ENCODE results near the gene TXNDC5. TPM values are rescaled to one million over a fixed set of nuclear protein-coding genes. Genes with fewer than 3 reads are reported as not detected.

TXNDC5 gene
- polyA plus RNA-seq, 3 donors, result 12.6 to 33.5 (median 21.2) TPM

- Histone ChIP-seq H3K36me3 (replicated peaks in 1 of 2; ENCODE audit: control insufficient read depth in 1 of 2, insufficient read depth in 2 of 2, low read length in 2 of 2) (no peaks in the 10 kb centered on the region), H3K9ac (ENCODE audit: insufficient read depth, low read length, poor library complexity, severe bottlenecking) (no peak overlapping the region), H3K4me2 (replicated peaks; ENCODE audit: extremely low read depth, low read length, poor library complexity, severe bottlenecking) (no peak overlapping the region), H2AFZ (ENCODE audit: insufficient read depth, low read depth, low read length, poor library complexity, severe bottlenecking) (no peak overlapping the region), H3K27ac (ENCODE audit: low read depth in 1 of 2, low read length in 2 of 2) (no peak overlapping the region), H3K4me3 (replicated peaks in 1 of 3; ENCODE audit: low read depth in 2 of 3, low read length in 3 of 3) (no peak overlapping the region), H3K4me1 (ENCODE audit: control insufficient read depth in 1 of 2, insufficient read depth in 2 of 2, low read length in 2 of 2) (peaks cover 7% of the 10 kb centered on the region in 2 donors), H3K27me3 (ENCODE audit: control insufficient read depth in 2 of 2, insufficient read depth in 2 of 2, low read length in 2 of 2) (no peaks in the 10 kb centered on the region), H3K9me3 (replicated peaks in 1 of 2; ENCODE audit: control insufficient read depth in 1 of 2, insufficient read depth in 1 of 2, low read length in 2 of 2) (no peaks in the 10 kb centered on the region), H3K79me2 (ENCODE audit: insufficient read depth, low read length) (no peaks in the 10 kb centered on the region), H4K20me1 (ENCODE audit: insufficient read depth, low read length) (no peaks in the 10 kb centered on the region)
- TF ChIP-seq CTCF (IDR thresholded peaks at IDR 0.05), result no peak
- DNase-seq, result no peak
- H3K36me3 Mint-ChIP-seq, result no peaks in the 10 kb centered on the region
- H3K4me1 Mint-ChIP-seq, result peaks cover 5% of the 10 kb centered on the region
- intact Hi-C loops (cut with micrococcal nuclease), result no loop called here
- peaks cover 0 to 2% (median 0%) of the 10 kb centered on the region in 7 donors for H3K9me3 Mint-ChIP-seq
- peaks cover 0 to 2% (median 0%) of the 10 kb centered on the region in 3 donors for H3K27me3 Mint-ChIP-seq (ENCODE audit: low read depth in 3 of 3)
- WGBS (ENCODE audit: insufficient coverage), result no CpG with 5 or more reads among the region's 3 CpGs
- H3K27ac Mint-ChIP-seq, result no peak overlapping the region
- no peak overlapping the region for H3K4me3 Mint-ChIP-seq
These were observed 23.2 kb upstream of the TXNDC5 start for GRCh38 chr6:7933794-7934193.

DNA sequence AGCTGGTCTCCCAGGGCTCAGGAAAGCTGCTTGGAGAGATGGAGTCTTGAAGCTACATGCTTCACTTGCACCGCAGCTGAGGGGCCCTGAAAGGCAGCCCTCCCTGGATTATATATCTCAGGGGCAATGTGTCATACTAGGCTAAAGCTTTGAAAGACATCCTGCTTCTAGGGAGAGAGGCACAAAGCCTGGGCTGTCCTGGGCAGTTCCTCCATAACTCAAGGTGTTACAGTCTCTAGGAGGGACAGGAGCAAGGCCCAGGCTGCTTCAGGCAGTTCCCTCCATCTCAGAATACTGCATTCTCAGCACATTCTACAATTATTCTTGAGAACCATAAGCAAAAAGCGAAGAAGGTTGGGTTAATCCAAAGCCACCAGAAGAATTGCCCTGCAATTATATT, 22.0 kb upstream of the TXNDC5 start:
- Mint-ChIP-seq H3K27ac (no peak overlapping the region), H3K27me3 (ENCODE audit: low read depth in 3 of 3) (peaks cover 0 to 2% (median 0%) of the 10 kb centered on the region in 3 donors), H3K9me3 (peaks cover 0 to 2% (median 0%) of the 10 kb centered on the region in 7 donors), H3K36me3 (no peaks in the 10 kb centered on the region), H3K4me1 (no peaks in the 10 kb centered on the region), H3K4me3 (no peak overlapping the region)
- Histone ChIP-seq H3K4me3 (replicated peaks in 1 of 3; ENCODE audit: low read depth in 2 of 3, low read length in 3 of 3) (no peak overlapping the region), H4K20me1 (ENCODE audit: insufficient read depth, low read length) (no peaks in the 10 kb centered on the region), H3K9me3 (replicated peaks in 1 of 2; ENCODE audit: control insufficient read depth in 1 of 2, insufficient read depth in 1 of 2, low read length in 2 of 2) (no peaks in the 10 kb centered on the region), H2AFZ (ENCODE audit: insufficient read depth, low read depth, low read length, poor library complexity, severe bottlenecking) (no peak overlapping the region), H3K79me2 (ENCODE audit: insufficient read depth, low read length) (no peaks in the 10 kb centered on the region), H3K4me1 (ENCODE audit: control insufficient read depth in 1 of 2, insufficient read depth in 2 of 2, low read length in 2 of 2) (no peaks in the 10 kb centered on the region), H3K27ac (ENCODE audit: low read depth in 1 of 2, low read length in 2 of 2) (no peak overlapping the region), H3K9ac (ENCODE audit: insufficient read depth, low read length, poor library complexity, severe bottlenecking) (no peak overlapping the region), H3K36me3 (replicated peaks in 1 of 2; ENCODE audit: control insufficient read depth in 1 of 2, insufficient read depth in 2 of 2, low read length in 2 of 2) (no peaks in the 10 kb centered on the region), H3K4me2 (replicated peaks; ENCODE audit: extremely low read depth, low read length, poor library complexity, severe bottlenecking) (no peak overlapping the region), H3K27me3 (ENCODE audit: control insufficient read depth in 2 of 2, insufficient read depth in 2 of 2, low read length in 2 of 2) (no peaks in the 10 kb centered on the region)
- intact Hi-C loops (cut with micrococcal nuclease), result no loop called here
- no peak for TF ChIP-seq CTCF (IDR thresholded peaks at IDR 0.05)
- DNase-seq, result no peak
- WGBS (ENCODE audit: insufficient coverage), result no CpG with 5 or more reads among the region's 2 CpGs
